ENCODE data around the gene FMO1.
A peak's percentile ranks its signal among the peaks of the same experiment; 100 is the strongest.

The FMO1 gene

GRCh38 chr1:171298696-171299095, 50.4 kb downstream of the FMO1 start:
- FAIRE-seq: no peak

GRCh38 chr1:171299342-171299741, 51.0 kb downstream of the FMO1 start:
- TF ChIP-seq CTCF (IDR thresholded peaks at IDR 0.05; ENCODE audit: insufficient read depth, missing control alignments): no peak
- DNase-seq (ENCODE audit: insufficient read length, low spot score) (no peak), FAIRE-seq (no peak)

More at GRCh38 chr1:171298696-171299095, 50.4 kb downstream of the FMO1 start:
- no peak for DNase-seq (ENCODE audit: insufficient read length, low spot score)
- TF ChIP-seq CTCF (IDR thresholded peaks at IDR 0.05; ENCODE audit: insufficient read depth, missing control alignments): no peak

GRCh38 chr1:171300401-171300800, 52.1 kb downstream of the FMO1 start:
- FAIRE-seq: no peak
- no peak for DNase-seq (ENCODE audit: insufficient read length, low spot score)
- no peak for TF ChIP-seq CTCF (IDR thresholded peaks at IDR 0.05; ENCODE audit: insufficient read depth, missing control alignments)

- FAIRE-seq: no peak
- TF ChIP-seq CTCF (IDR thresholded peaks at IDR 0.05; ENCODE audit: insufficient read depth, missing control alignments): no peak
- DNase-seq (ENCODE audit: insufficient read length, low spot score): no peak
Observed at GRCh38 chr1:171310661-171311087, 62.4 kb downstream of the FMO1 start.

- no peak for TF ChIP-seq CTCF (IDR thresholded peaks at IDR 0.05; ENCODE audit: insufficient read depth, missing control alignments)
Observed at GRCh38 chr1:171311771-171312558, 63.7 kb downstream of the FMO1 start.

GRCh38 chr1:171313319-171313834, 65.1 kb downstream of the FMO1 start:
- FAIRE-seq (no peak), DNase-seq (ENCODE audit: insufficient read length, low spot score) (no peak)
- no peak for TF ChIP-seq CTCF (IDR thresholded peaks at IDR 0.05; ENCODE audit: insufficient read depth, missing control alignments)

More at GRCh38 chr1:171311771-171312558, 63.7 kb downstream of the FMO1 start:
- no peak for DNase-seq (ENCODE audit: insufficient read length, low spot score)
- no peak for FAIRE-seq

GRCh38 chr1:171313835-171314320, 65.6 kb downstream of the FMO1 start, which contains the start of gene FMO4:
FMO4 (plus strand) TSS chr1:171314183; CDS start chr1:171319826, 5,643 bp downstream.
- peak; percentile 97 for TF ChIP-seq CTCF (IDR thresholded peaks at IDR 0.05; ENCODE audit: insufficient read depth, missing control alignments)

More at GRCh38 chr1:171313835-171314320, 65.6 kb downstream of the FMO1 start, which contains the start of gene FMO4:
- FAIRE-seq: peak; percentile 98
- peak; percentile 49 for DNase-seq (ENCODE audit: insufficient read length, low spot score)
